ENCODE measurements around the gene SELENOM.
"Not testable (repeated sequence)": the region's sequence is repeated elsewhere in the genome, so short reads cannot be mapped to it uniquely, and the experiment has no call there.

SELENOM gene

GRCh38 chr22:31103899-31104694 is 3.3 kb downstream of the SELENOM start:
- no peak for ATAC-seq
- Mint-ChIP-seq H3K27me3 (no peaks in the 10 kb centered on the region), H3K36me3 (peaks cover 7% of the 10 kb centered on the region), H3K4me3 (no peak overlapping the region), H3K9me3 (no peaks in the 10 kb centered on the region), H3K4me1 (peaks cover 33% of the 10 kb centered on the region), H3K27ac (no peak overlapping the region)

DNA sequence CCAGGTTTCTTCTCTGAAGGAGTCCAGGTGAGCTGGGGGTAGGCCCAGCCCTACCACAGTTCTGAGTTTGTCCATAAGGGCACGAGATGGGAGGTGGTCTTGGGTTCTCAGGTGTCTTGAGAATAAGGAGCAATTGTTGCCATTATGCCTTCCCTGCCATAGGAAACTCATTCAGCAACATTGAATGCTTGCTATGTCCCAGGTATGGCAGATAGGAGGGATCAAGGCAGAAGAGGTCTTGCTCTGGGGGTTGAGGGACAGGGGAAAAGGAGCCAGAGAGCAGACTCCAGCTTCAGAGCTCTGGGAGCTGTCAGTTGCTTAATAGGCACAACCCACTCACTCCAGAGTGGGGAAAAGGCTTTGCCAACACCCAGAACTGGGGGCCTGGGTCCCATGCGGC is 4.3 kb downstream of the SELENOM start:
- peaks cover 33% of the 10 kb centered on the region for H3K4me1 Mint-ChIP-seq
- H3K27me3 Mint-ChIP-seq = no peaks in the 10 kb centered on the region
- H3K36me3 Mint-ChIP-seq = peaks cover 7% of the 10 kb centered on the region
- H3K4me3 Mint-ChIP-seq = no peak overlapping the region
- no peaks in the 10 kb centered on the region for H3K9me3 Mint-ChIP-seq
- ATAC-seq = no peak
- H3K27ac Mint-ChIP-seq = no peak overlapping the region

GRCh38 chr22:31102441-31103081 is 4.8 kb downstream of the SELENOM start:
- no peaks in the 10 kb centered on the region for H3K27me3 Mint-ChIP-seq
- peaks cover 7% of the 10 kb centered on the region for H3K36me3 Mint-ChIP-seq
- ATAC-seq = no peak
- no peaks in the 10 kb centered on the region for H3K9me3 Mint-ChIP-seq
- no peak overlapping the region for H3K4me3 Mint-ChIP-seq
- no peak overlapping the region for H3K27ac Mint-ChIP-seq
- peaks cover 27% of the 10 kb centered on the region for H3K4me1 Mint-ChIP-seq

- peaks cover 12% of the 10 kb centered on the region for H3K36me3 Mint-ChIP-seq
- H3K4me3 Mint-ChIP-seq = no peak overlapping the region
- H3K27me3 Mint-ChIP-seq = no peaks in the 10 kb centered on the region
- H3K4me1 Mint-ChIP-seq = peaks cover 13% of the 10 kb centered on the region
- ATAC-seq = no peak
- no peaks in the 10 kb centered on the region for H3K9me3 Mint-ChIP-seq
- no peak overlapping the region for H3K27ac Mint-ChIP-seq
These were observed 6.4 kb downstream of the SELENOM start for GRCh38 chr22:31100762-31101525.

DNA sequence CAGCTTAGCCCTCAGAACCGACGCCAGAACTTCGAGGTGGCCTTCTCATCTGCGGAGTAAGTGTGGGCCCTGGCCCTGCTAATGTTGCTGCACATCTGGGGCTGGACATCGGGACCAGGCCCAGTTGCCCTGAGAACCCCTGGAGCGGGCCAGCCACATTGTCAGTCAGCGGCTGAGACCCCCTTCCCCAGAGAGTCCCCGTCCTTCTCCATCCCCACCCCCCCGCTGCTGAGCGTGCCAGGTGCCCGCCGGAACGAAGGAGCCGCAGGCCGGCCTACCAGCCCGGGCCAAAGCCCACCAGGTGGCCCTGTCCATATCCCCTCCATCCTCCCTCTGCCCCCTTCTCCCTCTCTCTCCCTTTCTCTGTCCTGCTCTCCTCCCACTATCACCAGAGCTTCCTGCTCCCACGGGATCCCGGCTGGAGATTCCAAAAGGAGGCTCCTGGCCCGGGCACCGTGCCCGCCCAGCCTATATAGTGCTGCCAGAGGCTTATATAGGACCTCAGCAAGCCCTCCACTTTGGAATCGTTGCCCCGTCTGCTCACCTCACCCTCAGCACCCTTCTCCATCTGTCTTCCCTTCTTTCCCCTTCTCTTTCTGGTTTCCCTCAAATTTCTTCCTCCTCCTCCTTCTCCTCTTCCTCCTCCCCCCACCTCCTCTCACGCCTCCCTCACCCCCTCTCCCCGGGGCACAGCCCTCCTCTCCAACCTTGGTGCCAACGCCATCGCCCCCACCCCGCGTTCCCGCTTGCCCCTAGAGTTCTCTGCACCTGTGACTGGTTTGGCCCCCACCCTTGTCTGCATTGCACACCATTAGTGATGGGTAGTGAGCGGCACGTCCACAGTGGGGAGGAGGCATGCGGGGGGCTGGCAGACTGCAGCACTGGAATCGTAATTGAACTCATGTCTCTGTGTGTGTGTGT is 7.3 kb downstream of the SELENOM start:
- Mint-ChIP-seq H3K27me3 (no peaks in the 10 kb centered on the region), H3K4me3 (no peak overlapping the region), H3K27ac (no peak overlapping the region), H3K36me3 (peaks cover 16% of the 10 kb centered on the region), H3K4me1 (peaks cover 4% of the 10 kb centered on the region), H3K9me3 (no peaks in the 10 kb centered on the region)
- no peak for ATAC-seq

- Mint-ChIP-seq H3K36me3 (peaks cover 16% of the 10 kb centered on the region), H3K9me3 (no peaks in the 10 kb centered on the region), H3K27me3 (no peaks in the 10 kb centered on the region), H3K27ac (no peak overlapping the region), H3K4me1 (no peaks in the 10 kb centered on the region), H3K4me3 (no peak overlapping the region)
- no peak for ATAC-seq
These were observed 8.0 kb downstream of the SELENOM start for GRCh38 chr22:31099386-31099785.

- no peak overlapping the region for H3K4me3 Mint-ChIP-seq
- peaks cover 16% of the 10 kb centered on the region for H3K36me3 Mint-ChIP-seq
- no peaks in the 10 kb centered on the region for H3K4me1 Mint-ChIP-seq
- no peaks in the 10 kb centered on the region for H3K27me3 Mint-ChIP-seq
- no peaks in the 10 kb centered on the region for H3K9me3 Mint-ChIP-seq
- no peak overlapping the region for H3K27ac Mint-ChIP-seq
- no peak for ATAC-seq
These were observed 8.7 kb downstream of the SELENOM start for GRCh38 chr22:31098632-31099110.

GRCh38 chr22:31097941-31098631 is 9.3 kb downstream of the SELENOM start:
- peaks cover 16% of the 10 kb centered on the region for H3K36me3 Mint-ChIP-seq
- no peak overlapping the region for H3K4me3 Mint-ChIP-seq
- H3K4me1 Mint-ChIP-seq = no peaks in the 10 kb centered on the region
- H3K9me3 Mint-ChIP-seq = no peaks in the 10 kb centered on the region
- H3K27ac Mint-ChIP-seq = no peak overlapping the region
- H3K27me3 Mint-ChIP-seq = no peaks in the 10 kb centered on the region
- no peak for ATAC-seq

GRCh38 chr22:31097539-31097938 is 9.8 kb downstream of the SELENOM start:
- not testable (repeated sequence) for H3K9me3 Mint-ChIP-seq, H3K27ac Mint-ChIP-seq, H3K4me3 Mint-ChIP-seq, ATAC-seq, H3K4me1 Mint-ChIP-seq, H3K27me3 Mint-ChIP-seq
- peaks cover 16% of the 10 kb centered on the region for H3K36me3 Mint-ChIP-seq

DNA sequence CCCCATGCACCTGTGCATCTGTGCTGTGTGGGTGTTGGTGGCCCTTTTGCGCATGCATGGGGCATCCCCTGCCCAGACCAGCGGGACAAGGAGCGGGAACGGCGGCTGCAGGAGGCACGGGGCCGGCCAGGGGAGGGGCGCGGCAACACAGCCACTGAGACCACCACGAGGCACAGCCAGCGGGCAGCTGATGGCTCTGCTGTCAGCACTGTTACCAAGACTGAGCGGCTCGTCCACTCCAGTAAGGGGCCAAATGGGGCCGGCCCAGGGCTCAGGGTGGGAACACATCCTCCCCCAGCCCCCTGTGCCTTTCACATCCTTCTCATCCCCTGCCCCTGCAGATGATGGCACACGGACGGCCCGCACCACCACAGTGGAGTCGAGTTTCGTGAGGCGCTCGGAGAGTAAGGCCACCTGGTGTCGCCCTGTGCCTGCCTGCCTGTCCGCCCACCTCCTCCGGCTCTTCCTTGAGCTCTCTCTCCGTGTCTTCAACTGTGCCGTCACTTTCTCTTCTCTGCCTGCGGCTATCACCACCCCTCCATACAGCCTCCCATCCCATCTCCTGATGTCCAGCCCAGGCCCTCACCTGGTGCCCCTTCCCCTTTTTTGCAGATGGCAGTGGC is 10.6 kb downstream of the SELENOM start:
- H3K4me3 Mint-ChIP-seq = no peak overlapping the region

DNA sequence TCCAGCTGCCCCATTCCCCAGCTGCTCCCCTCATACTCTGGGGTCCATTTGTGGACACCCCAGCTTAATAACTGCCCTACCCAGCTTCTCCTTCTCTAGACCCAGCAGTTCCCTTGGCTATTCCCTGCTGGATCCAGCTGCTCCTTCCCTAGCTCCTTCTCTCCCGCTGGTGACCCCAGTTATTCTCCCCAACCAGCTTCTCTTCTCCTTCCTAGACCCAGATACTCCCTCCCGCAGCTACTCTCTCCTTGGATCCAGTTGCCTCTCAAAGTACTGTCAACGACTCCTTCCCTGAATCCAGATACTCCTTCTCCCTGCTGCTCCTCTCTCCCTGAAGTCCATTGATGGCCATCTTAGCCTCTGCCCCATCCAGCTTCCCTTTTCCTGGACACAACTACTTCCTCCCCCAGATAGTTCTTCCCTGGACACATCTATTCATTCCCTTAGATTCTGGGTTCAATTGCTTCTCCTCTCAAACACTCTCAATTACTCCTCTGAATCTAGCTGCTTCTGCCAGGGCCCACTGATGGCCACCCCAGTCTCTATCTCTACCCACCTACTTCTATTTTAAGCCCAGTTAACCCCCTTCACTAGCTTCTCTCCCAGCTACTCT is 11.6 kb downstream of the SELENOM start:
- ATAC-seq = no peak
- H3K27ac Mint-ChIP-seq = no peak overlapping the region
- H3K27me3 Mint-ChIP-seq = no peaks in the 10 kb centered on the region
- no peaks in the 10 kb centered on the region for H3K9me3 Mint-ChIP-seq
- no peak overlapping the region for H3K4me3 Mint-ChIP-seq
- H3K4me1 Mint-ChIP-seq = peaks cover 3% of the 10 kb centered on the region
- H3K36me3 Mint-ChIP-seq = peaks cover 16% of the 10 kb centered on the region

More for the DNA sequence above, 10.6 kb downstream of the SELENOM start:
- peaks cover 16% of the 10 kb centered on the region for H3K36me3 Mint-ChIP-seq
- ATAC-seq = no peak
- no peaks in the 10 kb centered on the region for H3K9me3 Mint-ChIP-seq
- H3K27me3 Mint-ChIP-seq = no peaks in the 10 kb centered on the region
- no peak overlapping the region for H3K27ac Mint-ChIP-seq
- H3K4me1 Mint-ChIP-seq = no peaks in the 10 kb centered on the region

- Mint-ChIP-seq H3K4me3 (no peak overlapping the region), H3K9me3 (no peaks in the 10 kb centered on the region), H3K27ac (no peak overlapping the region), H3K4me1 (peaks cover 13% of the 10 kb centered on the region), H3K27me3 (no peaks in the 10 kb centered on the region), H3K36me3 (peaks cover 9% of the 10 kb centered on the region)
- ATAC-seq = no peak
These were observed 12.6 kb downstream of the SELENOM start for GRCh38 chr22:31094741-31095140.

- H3K36me3 Mint-ChIP-seq = peaks cover 9% of the 10 kb centered on the region
- no peaks in the 10 kb centered on the region for H3K9me3 Mint-ChIP-seq
- H3K4me3 Mint-ChIP-seq = no peak overlapping the region
- peaks cover 20% of the 10 kb centered on the region for H3K4me1 Mint-ChIP-seq
- no peak for ATAC-seq
- H3K27me3 Mint-ChIP-seq = no peaks in the 10 kb centered on the region
- H3K27ac Mint-ChIP-seq = no peak overlapping the region
These were observed 13.3 kb downstream of the SELENOM start for GRCh38 chr22:31094021-31094551.

All from stimulated activated memory B cell treated with anti-CD40 and anti-IgM and Interleukin-4, amounts not matched to agents 10 μg/mL and 1 μg/mL and 100 μg/mL, for 72 hours (primary cell).